ENCODE measurements around the gene ITGB7. TPM values are rescaled to one million over a fixed set of nuclear protein-coding genes. Genes with fewer than 3 reads are reported as not detected.

Gene ITGB7
- polyA plus RNA-seq, 1 donor (not counting 4 experiments of a cell fraction or from before 2014, with no cell fraction given) = 0.83 TPM

- dilution Hi-C loops (cut with MboI; ENCODE audit: extremely low pct_ligation_motif_present, low sequenced_read_pairs) = no loop called here
- H3K36me3 ChIP-seq (ENCODE audit: control insufficient read depth in 2 of 2, extremely low read depth in 1 of 2, insufficient read depth in 2 of 2, low read length in 2 of 2) = no peaks in the 10 kb centered on the region
- peaks cover 45% of the 10 kb centered on the region for H3K4me1 ChIP-seq (ENCODE audit: control insufficient read depth, extremely low read depth, insufficient read depth, low read length)
- H3K27ac ChIP-seq (ENCODE audit: control insufficient read depth, insufficient read depth, low read length) = no peak overlapping the region
- no peaks in the 10 kb centered on the region for H4K20me1 ChIP-seq (ENCODE audit: control insufficient read depth, extremely low read depth, insufficient read depth, low read length)
- TF ChIP-seq CTCF (optimal IDR thresholded peaks at IDR 0.05 in 1 of 3, IDR thresholded peaks at IDR 0.05 in 1 of 3, conservative IDR thresholded peaks at IDR 0.05 in 1 of 3; ENCODE audit: extremely low read depth in 1 of 3, insufficient read depth in 2 of 3, low read length in 3 of 3) (no peak), EZH2 (IDR thresholded peaks at IDR 0.05; ENCODE audit: low read length) (no peak)
- no peak overlapping the region for H3K4me2 ChIP-seq (ENCODE audit: control insufficient read depth, extremely low read depth, insufficient read depth, low read depth, low read length)
- FAIRE-seq (no peak), DNase-seq (ENCODE audit: low read depth, low spot score) (no peak)
- H3K9me3 ChIP-seq (ENCODE audit: control insufficient read depth, low read depth, low read length) = no peaks in the 10 kb centered on the region
- no peak overlapping the region for H3K4me3 ChIP-seq (ENCODE audit: control insufficient read depth in 2 of 3, extremely low read depth in 1 of 3, insufficient read depth in 2 of 3, low read depth in 1 of 3, low read length in 3 of 3)
- no peaks in the 10 kb centered on the region for H3K9me1 ChIP-seq (ENCODE audit: control insufficient read depth, extremely low read depth, insufficient read depth, low read length)
- no peak overlapping the region for H2AFZ ChIP-seq (ENCODE audit: control insufficient read depth, low read length)
- no peak overlapping the region for H3K9ac ChIP-seq (ENCODE audit: control insufficient read depth, extremely low read depth, insufficient read depth, low read length)
- peaks cover 6% of the 10 kb centered on the region for H3K79me2 ChIP-seq (ENCODE audit: control insufficient read depth, insufficient read depth, low read length)
- no peaks in the 10 kb centered on the region for H3K27me3 ChIP-seq (ENCODE audit: control insufficient read depth, extremely low read depth, insufficient read depth, low read length)
Measured at GRCh38 chr12:53235164-53235563, 28.1 kb upstream of the ITGB7 start.

GRCh38 chr12:53234271-53234914 lies 27.3 kb upstream of the ITGB7 start:
- peak overlapping the region; percentile 42 for H3K4me2 ChIP-seq (ENCODE audit: control insufficient read depth, extremely low read depth, insufficient read depth, low read depth, low read length)
- no peak overlapping the region for H3K4me3 ChIP-seq (ENCODE audit: control insufficient read depth in 2 of 3, extremely low read depth in 1 of 3, insufficient read depth in 2 of 3, low read depth in 1 of 3, low read length in 3 of 3)
- peaks cover 52% of the 10 kb centered on the region for H3K4me1 ChIP-seq (ENCODE audit: control insufficient read depth, extremely low read depth, insufficient read depth, low read length)
- peaks cover 0 to 1% of the 10 kb centered on the region in 2 experiments for H3K36me3 ChIP-seq (ENCODE audit: control insufficient read depth in 2 of 2, extremely low read depth in 1 of 2, insufficient read depth in 2 of 2, low read length in 2 of 2)
- peak; percentile 41 for FAIRE-seq
- H4K20me1 ChIP-seq (ENCODE audit: control insufficient read depth, extremely low read depth, insufficient read depth, low read length) = no peaks in the 10 kb centered on the region
- H3K9me1 ChIP-seq (ENCODE audit: control insufficient read depth, extremely low read depth, insufficient read depth, low read length) = no peaks in the 10 kb centered on the region
- no peak overlapping the region for H3K9ac ChIP-seq (ENCODE audit: control insufficient read depth, extremely low read depth, insufficient read depth, low read length)
- H3K27ac ChIP-seq (ENCODE audit: control insufficient read depth, insufficient read depth, low read length) = no peak overlapping the region
- dilution Hi-C loops (cut with MboI; ENCODE audit: extremely low pct_ligation_motif_present, low sequenced_read_pairs) = no loop called here
- no peak for DNase-seq (ENCODE audit: low read depth, low spot score)
- no peaks in the 10 kb centered on the region for H3K27me3 ChIP-seq (ENCODE audit: control insufficient read depth, extremely low read depth, insufficient read depth, low read length)
- no peak overlapping the region for H2AFZ ChIP-seq (ENCODE audit: control insufficient read depth, low read length)
- peaks cover 6% of the 10 kb centered on the region for H3K79me2 ChIP-seq (ENCODE audit: control insufficient read depth, insufficient read depth, low read length)
- TF ChIP-seq CTCF (optimal IDR thresholded peaks at IDR 0.05 in 1 of 3, IDR thresholded peaks at IDR 0.05 in 1 of 3, conservative IDR thresholded peaks at IDR 0.05 in 1 of 3; ENCODE audit: extremely low read depth in 1 of 3, insufficient read depth in 2 of 3, low read length in 3 of 3) = no peak
- no peak for TF ChIP-seq EZH2 (IDR thresholded peaks at IDR 0.05; ENCODE audit: low read length)
- H3K9me3 ChIP-seq (ENCODE audit: control insufficient read depth, low read depth, low read length) = no peaks in the 10 kb centered on the region

All from keratinocyte (primary cell).